ENCODE results near the gene VCP. TPM values are rescaled to one million over a fixed set of nuclear protein-coding genes. Genes with fewer than 3 reads are reported as not detected.

The VCP gene
- total RNA-seq, 8 experiments from 2014 or later: 112 to 342 (median 164) TPM

DNA sequence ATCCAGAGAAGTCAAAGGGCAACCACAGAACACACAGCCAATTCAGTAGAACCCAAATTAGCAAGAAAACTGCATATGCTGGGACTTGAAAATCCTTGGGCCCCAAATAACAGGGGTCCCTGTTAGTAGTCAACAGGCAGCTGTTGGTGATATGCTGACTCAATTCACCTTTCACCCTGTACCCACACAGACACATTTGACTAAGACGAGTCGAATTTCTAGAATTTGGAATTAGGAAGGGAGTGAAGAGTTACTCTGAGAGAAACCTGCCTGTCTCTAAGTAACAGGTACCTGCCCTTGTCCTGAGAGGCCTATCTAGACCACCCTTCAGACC is 821 bp upstream of the VCP start:
- Histone ChIP-seq H3K4me1 (replicated peaks in 1 of 2) (peaks cover 20 to 22% of the 10 kb centered on the region in 2 donors), H3K4me3 (peak overlapping the region in 3 of 5 donors; percentile 18 to 82 (median 22)), H3K27ac (peak overlapping the region; percentile 84 to 91)
- in situ Hi-C loops (cut with MboI; ENCODE audit: low pct_unique_long_range_greater_than_20kb in 2 of 9, low sequenced_read_pairs in 9 of 9, unreplicated experiment in 9 of 9): no loop called here
- WGBS, 10 experiments: 100% methylated on average over 2 of the region's 2 CpGs; no CpG with 5 or more reads in 7 of the 10 experiments
- ATAC-seq (replicated peaks in 6 of 8): no peak

DNA sequence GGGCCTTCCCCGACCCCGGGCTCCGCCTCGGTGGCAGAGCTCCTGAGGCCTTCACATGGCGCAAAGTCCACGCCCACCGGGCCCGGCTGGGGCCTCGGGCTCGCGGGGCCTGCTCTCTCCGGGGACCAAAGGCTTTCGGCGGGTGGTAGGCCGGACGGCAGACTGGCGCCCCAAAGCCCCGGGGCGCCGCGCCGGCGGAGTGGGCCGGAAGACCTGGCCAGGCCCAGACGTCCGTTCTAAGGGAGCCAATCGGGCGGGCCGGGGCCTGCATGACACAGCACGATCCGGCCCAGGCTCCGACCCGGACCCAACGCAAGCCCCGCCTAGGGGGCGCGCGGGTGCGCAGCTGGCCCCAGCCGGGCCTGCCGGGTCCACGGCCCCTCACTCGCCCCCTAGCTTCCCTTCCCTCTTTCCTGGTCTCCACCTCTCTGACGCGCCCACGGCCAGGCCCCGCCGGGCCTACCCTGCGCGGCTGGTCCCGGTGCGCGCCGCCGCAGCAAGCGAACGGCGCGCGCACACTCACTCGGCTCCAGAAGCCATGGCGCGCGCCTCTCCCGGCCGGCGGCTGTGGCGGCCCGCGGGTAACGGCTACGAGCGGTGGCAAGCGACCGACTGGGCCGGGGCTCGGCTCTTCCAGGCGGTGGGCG is 488 bp downstream of the VCP start:
- in situ Hi-C loops (cut with MboI; ENCODE audit: low pct_unique_long_range_greater_than_20kb in 2 of 9, low sequenced_read_pairs in 9 of 9, unreplicated experiment in 9 of 9): no loop called here
- peak; percentile 55 to 74 (median 64) for ATAC-seq (replicated peaks in 6 of 8)
- 0 to 1% (median 0%) methylated on average over 5 to 27 of the region's 79 CpGs; no CpG with 5 or more reads in 3 of the 10 experiments for WGBS, 10 experiments
- H3K4me3 ChIP-seq: peak overlapping the region; percentile 78 to 90 (median 84)
- peak overlapping the region; percentile 95 to 97 for H3K27ac ChIP-seq
- peaks cover 19 to 20% of the 10 kb centered on the region in 2 donors for H3K4me1 ChIP-seq (replicated peaks in 1 of 2)

DNA sequence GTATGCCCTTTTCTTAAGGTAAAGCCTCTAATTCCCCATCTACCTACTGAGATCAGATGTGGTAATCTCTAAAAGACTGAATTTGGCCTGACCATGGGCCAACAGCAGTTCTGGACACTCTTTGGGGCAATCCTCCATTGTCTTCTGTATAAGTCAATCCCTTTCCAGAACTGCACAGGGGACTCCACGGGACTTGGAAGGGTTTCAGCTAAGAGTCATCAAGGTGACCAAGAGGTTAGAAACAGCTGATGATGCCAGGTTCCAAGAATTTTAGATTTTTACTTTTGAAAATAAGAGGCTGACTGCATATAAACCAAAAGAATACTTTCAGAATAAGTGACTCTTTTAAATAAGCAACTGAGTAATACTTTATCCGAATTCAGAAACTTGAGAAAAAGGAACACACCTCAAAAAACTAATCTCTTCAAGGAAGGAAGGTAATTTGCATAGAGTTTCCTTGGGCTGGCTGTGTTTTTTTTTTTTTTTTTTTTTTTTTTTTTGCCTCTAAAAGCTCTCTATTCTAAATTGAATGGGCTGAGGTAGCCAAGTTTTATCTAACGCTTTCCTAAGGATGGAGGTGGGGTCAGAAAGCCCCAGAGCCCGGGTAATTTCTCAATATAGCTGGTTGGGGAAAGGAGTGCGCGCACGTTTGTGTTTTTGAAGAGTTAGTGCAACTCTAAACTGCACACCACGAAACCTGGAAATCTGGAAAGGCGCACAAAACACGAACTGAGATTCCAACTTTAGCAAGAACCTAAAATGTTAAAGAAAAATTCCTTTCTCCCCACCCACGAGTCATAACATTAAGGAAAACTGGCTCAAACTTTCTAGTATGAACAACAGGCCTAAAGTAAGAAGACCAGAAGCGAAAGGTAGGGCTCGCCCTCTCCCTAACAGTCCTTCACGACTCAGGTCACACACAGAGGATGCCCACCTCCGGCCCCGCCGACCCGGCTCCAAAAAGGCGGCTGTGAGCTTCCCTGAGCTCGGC is 1.3 kb downstream of the VCP start:
- in situ Hi-C loops (cut with MboI; ENCODE audit: low pct_unique_long_range_greater_than_20kb in 2 of 9, low sequenced_read_pairs in 9 of 9, unreplicated experiment in 9 of 9): no loop called here
- no peak for ATAC-seq (replicated peaks in 6 of 8)
- WGBS, 10 experiments: 0 to 14% (median 3%) methylated on average over 1 to 13 of the region's 20 CpGs
- H3K27ac ChIP-seq: peak overlapping the region; percentile 95 to 97
- peaks cover 19 to 20% of the 10 kb centered on the region in 2 donors for H3K4me1 ChIP-seq (replicated peaks in 1 of 2)
- H3K4me3 ChIP-seq: peak overlapping the region; percentile 78 to 90 (median 84)

DNA sequence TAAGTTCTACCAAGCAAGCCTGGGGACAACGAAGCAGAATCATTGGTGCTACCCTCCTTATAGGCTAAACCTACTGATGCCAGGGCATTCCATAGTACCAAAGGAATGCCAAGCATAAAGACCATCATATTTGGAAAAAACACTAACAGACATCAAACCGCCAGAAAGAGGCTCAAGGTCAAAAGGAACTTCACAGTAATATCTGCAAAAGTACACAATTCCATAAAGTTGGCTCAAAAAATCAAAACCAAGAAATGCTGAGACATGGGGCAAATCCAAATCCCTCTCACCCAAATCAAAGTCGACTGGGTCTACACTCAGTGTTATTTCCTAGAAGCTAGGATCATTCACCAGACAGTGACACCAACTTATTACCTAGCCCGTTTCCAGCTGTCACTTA is 3.4 kb downstream of the VCP start:
- no peak overlapping the region for H3K4me3 ChIP-seq
- 44 to 100% (median 81%) methylated on average over 1 to 3 of the region's 4 CpGs for WGBS, 10 experiments
- in situ Hi-C loops (cut with MboI; ENCODE audit: low pct_unique_long_range_greater_than_20kb in 2 of 9, low sequenced_read_pairs in 9 of 9, unreplicated experiment in 9 of 9): no loop called here
- no peak for ATAC-seq (replicated peaks in 6 of 8)
- peaks cover 19 to 20% of the 10 kb centered on the region in 2 donors for H3K4me1 ChIP-seq (replicated peaks in 1 of 2)
- H3K27ac ChIP-seq: no peak overlapping the region

DNA sequence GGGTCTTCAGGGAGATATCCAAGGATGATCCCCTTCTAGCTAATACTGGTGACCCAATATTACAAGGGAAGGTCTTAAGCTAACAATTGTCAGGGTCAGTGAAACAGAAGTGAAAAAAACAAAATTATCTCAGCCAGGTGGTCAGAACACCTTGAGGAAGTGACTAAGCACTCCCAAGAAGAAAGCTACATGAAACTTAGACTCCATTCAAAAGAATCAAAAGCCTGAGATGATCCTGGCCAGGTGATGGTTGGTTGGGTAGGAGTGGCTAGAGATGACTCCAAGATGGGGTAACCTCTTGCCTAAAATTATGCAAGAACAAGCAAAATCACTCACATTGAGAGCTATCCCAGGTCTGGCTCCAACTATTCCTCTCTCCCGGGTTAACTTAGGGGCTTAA is 5.4 kb downstream of the VCP start:
- WGBS, 10 experiments: 75 to 100% (median 86%) methylated on average over 1 of the region's 1 CpG; no CpG with 5 or more reads in 5 of the 10 experiments
- H3K27ac ChIP-seq: no peak overlapping the region
- no peak overlapping the region for H3K4me3 ChIP-seq
- peaks cover 14 to 16% of the 10 kb centered on the region in 2 donors for H3K4me1 ChIP-seq (replicated peaks in 1 of 2)
- no peak for ATAC-seq (replicated peaks in 6 of 8)
- in situ Hi-C loops (cut with MboI; ENCODE audit: low pct_unique_long_range_greater_than_20kb in 2 of 9, low sequenced_read_pairs in 9 of 9, unreplicated experiment in 9 of 9): no loop called here

DNA sequence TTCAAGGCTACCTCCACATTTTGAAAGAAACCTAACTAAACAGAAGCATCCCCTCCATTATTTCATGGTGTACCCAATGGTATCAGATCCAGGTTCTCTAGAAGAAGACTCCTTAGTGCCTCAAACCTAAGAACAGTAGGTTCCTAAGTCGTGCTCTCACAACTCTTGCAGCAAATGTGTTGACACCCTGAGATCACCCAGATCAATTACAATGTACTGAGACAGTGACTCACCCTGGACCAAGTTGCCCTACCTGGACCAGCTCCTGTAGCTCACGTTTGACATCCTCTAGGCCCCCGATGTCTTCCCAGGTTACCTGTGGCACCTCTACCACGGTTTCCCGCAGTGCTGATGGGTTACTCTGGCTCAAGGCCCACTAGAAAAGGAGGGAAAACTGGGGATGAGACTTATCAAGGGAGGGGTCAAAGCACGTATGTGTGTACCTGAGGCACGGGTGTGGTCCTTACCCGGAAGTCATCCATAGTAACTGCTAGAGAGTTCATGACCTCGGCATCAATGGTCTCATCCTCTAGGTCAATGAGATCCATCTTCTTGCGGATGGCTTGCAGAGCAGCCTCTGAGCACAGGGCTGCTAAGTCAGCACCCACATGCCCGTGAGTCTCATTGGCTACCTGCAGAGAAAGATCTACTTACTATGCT is 11.7 kb downstream of the VCP start:
- WGBS, 10 experiments: 40 to 100% (median 93%) methylated on average over 1 to 5 of the region's 11 CpGs; no CpG with 5 or more reads in 1 of the 10 experiments
- H3K4me1 ChIP-seq (replicated peaks in 1 of 2): no peaks in the 10 kb centered on the region
- ATAC-seq (replicated peaks in 6 of 8): no peak
- H3K4me3 ChIP-seq: no peak overlapping the region
- in situ Hi-C loops (cut with MboI; ENCODE audit: low pct_unique_long_range_greater_than_20kb in 2 of 9, low sequenced_read_pairs in 9 of 9, unreplicated experiment in 9 of 9): no loop called here
- H3K27ac ChIP-seq: no peak overlapping the region

DNA sequence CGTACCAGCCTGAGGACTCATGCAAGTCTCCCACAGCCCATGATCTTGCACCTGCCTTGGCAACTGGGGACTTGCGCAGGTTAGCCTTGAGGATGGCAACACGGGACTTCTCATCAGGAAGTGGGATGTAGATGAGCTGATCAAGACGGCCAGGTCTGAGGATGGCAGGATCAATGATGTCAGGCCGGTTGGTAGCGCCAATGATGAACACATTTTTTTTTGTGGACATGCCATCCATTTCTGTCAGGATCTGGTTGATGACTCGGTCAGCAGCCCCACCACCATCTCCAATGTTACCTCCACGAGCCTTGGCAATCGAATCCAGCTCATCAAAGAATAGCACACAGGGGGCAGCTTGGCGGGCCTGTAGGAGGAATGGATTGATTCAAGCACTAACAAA is 13.0 kb downstream of the VCP start:
- Histone ChIP-seq H3K27ac (no peak overlapping the region), H3K4me1 (replicated peaks in 1 of 2) (no peaks in the 10 kb centered on the region), H3K4me3 (no peak overlapping the region)
- in situ Hi-C loops (cut with MboI; ENCODE audit: low pct_unique_long_range_greater_than_20kb in 2 of 9, low sequenced_read_pairs in 9 of 9, unreplicated experiment in 9 of 9): no loop called here
- ATAC-seq (replicated peaks in 6 of 8): no peak
- WGBS, 10 experiments: 80 to 100% (median 94%) methylated on average over 2 to 6 of the region's 10 CpGs; no CpG with 5 or more reads in 4 of the 10 experiments

DNA sequence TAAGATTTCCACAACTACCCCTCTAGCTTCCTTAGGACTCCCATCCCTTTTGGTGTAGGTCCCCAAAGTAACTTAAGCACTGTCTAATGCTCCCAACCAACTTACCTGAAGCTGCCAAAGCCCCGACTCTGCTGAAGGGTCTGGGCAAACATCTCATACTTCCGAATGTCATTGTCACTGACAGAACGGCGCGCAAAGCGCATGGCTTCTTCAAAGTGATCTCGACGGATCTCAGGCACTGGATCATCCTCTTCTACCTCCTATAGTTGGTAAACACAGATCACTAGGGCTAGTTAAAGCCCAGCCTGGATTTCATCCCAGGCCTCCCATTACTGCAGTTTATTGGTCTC is 15.2 kb downstream of the VCP start:
- 93 to 100% (median 96%) methylated on average over 1 to 8 of the region's 8 CpGs; no CpG with 5 or more reads in 3 of the 10 experiments for WGBS, 10 experiments
- no peak overlapping the region for H3K4me3 ChIP-seq
- H3K4me1 ChIP-seq (replicated peaks in 1 of 2): no peaks in the 10 kb centered on the region
- in situ Hi-C loops (cut with MboI; ENCODE audit: low pct_unique_long_range_greater_than_20kb in 2 of 9, low sequenced_read_pairs in 9 of 9, unreplicated experiment in 9 of 9): no loop called here
- H3K27ac ChIP-seq: no peak overlapping the region
- ATAC-seq (replicated peaks in 6 of 8): no peak

DNA sequence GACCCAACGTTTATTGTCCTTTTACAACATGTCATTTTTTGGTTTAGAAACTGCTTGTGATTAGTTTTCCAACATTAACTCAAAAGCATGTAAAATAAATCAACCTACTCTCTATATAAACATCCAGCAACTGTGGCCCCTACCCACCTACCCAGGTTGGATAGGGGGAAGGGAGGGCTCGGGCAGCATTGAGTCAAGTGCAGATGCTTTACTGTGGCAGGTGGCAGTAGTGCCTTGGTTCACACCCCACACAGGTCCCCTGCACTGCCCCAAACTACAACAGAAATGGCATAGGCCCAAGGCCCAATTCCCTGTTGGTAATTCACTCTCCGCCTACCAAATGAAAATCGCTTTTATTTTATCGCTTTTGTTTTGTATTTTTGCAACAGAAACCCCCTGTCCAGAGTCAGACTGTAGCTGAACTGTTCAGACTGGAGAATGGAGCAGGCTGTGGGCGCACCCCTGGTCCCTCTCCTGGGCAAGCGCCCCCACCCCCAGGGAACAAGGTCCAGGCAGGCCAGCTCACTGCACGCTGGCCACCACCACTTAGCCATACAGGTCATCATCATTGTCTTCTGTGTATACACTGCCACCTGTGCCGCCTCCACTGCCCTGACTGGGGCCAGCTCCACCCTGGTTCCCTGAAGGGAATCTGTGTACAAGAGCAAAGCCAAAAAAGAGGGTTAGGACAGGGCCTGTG is 15.7 kb downstream of the VCP start:
- 60 to 100% (median 95%) methylated on average over 1 to 7 of the region's 9 CpGs; no CpG with 5 or more reads in 2 of the 10 experiments for WGBS, 10 experiments
- peak in 4 of 8 experiments; percentile 10 to 46 (median 27) for ATAC-seq (replicated peaks in 6 of 8)
- Histone ChIP-seq H3K4me1 (replicated peaks in 1 of 2) (no peaks in the 10 kb centered on the region), H3K27ac (no peak overlapping the region), H3K4me3 (no peak overlapping the region)
- in situ Hi-C loops (cut with MboI; ENCODE audit: low pct_unique_long_range_greater_than_20kb in 2 of 9, low sequenced_read_pairs in 9 of 9, unreplicated experiment in 9 of 9): no loop called here

DNA sequence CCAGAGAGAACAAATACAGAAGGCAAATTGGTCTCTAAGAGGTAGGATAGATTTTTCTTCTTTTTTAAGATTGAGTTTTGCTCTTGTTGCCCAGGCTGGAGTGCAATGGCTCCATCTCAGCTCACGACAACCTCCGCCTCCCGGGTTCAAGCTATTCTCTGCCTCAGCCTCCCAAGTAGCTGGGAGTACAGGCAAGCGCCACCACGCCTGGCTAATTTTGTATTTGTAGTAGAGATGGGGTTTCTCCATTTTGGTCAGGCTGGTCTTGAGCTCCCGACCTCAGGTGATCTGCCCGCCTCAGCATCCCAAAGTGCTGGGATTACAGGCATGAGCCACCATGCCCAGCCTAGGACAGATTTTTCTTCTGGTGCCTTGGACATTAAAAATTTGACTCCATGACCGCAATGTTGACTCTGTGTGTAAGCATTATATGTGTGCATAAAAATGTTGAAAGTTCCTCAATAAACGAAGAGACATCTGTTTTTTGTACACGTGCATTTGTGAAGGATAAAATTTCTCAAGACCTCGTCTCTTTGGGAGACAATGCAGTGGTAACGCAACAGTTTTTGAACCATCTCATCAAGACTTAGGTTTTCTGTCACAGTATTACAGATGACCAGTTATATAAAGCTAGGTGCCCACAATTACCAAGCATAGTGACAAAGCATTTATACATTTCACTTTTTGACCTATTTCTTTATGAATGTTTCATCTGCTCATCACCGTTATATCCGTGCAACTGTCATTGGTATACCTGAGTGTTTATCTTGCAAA is 17.4 kb downstream of the VCP start:
- in situ Hi-C loops (cut with MboI; ENCODE audit: low pct_unique_long_range_greater_than_20kb in 2 of 9, low sequenced_read_pairs in 9 of 9, unreplicated experiment in 9 of 9): no loop called here
- 85 to 100% (median 96%) methylated on average over 1 to 12 of the region's 14 CpGs; no CpG with 5 or more reads in 1 of the 10 experiments for WGBS, 10 experiments
- Histone ChIP-seq H3K4me1 (replicated peaks in 1 of 2) (no peaks in the 10 kb centered on the region), H3K4me3 (no peak overlapping the region), H3K27ac (no peak overlapping the region)
- ATAC-seq (replicated peaks in 6 of 8): no peak

DNA sequence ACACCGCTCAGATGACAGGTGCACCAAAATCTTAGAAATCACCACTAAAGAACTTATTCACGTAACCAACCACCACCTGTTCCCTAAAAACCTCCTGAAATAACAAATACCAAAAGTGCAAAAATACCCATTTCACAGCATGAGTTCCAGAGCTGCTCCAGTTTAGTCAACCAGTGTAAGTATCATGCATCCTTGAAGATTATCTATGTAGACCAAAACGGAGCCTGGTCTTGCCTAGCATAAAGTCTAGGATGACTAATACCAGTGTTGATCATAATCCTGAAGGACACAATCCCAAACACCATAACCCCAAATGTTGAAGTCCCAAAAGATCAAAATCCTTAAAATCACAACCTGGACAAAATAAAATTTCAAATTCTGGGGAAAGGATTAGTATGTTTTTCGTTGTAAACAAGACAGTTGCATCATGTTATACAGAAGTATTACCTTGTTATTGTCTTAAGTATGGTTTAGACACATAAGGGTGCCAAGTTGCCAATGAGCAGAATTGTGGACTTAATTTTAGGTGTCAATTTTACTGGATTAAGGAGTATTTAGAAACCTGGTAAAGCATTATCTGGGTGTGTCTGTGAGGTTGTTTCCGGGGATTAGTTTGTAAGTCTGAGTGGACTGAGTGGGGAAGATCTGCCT is 18.1 kb downstream of the VCP start:
- ATAC-seq (replicated peaks in 6 of 8): no peak
- H3K4me3 ChIP-seq: no peak overlapping the region
- in situ Hi-C loops (cut with MboI; ENCODE audit: low pct_unique_long_range_greater_than_20kb in 2 of 9, low sequenced_read_pairs in 9 of 9, unreplicated experiment in 9 of 9): no loop called here
- WGBS, 10 experiments: 60 to 100% (median 71%) methylated on average over 1 to 5 of the region's 5 CpGs; no CpG with 5 or more reads in 2 of the 10 experiments
- H3K4me1 ChIP-seq (replicated peaks in 1 of 2): no peaks in the 10 kb centered on the region
- H3K27ac ChIP-seq: no peak overlapping the region
